GM13976 (cell line): ENCODE data around the gene ELMO1.

ENCODE experiments used
- DNase-seq: peaks from one replicate; pipeline ENCODE4 v3.0.0; 2012; ENCODE audit warnings: low spot score
- CTCF ChIP-seq: IDR thresholded peaks from 2 replicates; pipeline ENCODE4 v1.5.1; 2012; ENCODE audit warnings: borderline replicate concordance, mild to moderate bottlenecking; ENCODE audit not compliant: insufficient read depth; ENCODE audit errors: extremely low read depth, missing control alignments, control extremely low read depth
- in situ Hi-C: fragments of 300-500 bp; cut with MboI; formaldehyde crosslinking; loops from one replicate; pipeline ENCODE4 v1.12.0; 2022; ENCODE audit warnings: low sequenced_read_pairs, mixed read lengths, inconsistent platforms; ENCODE audit not compliant: unreplicated experiment

Gene ELMO1

GRCh38 chr7:37108615-37109014, 340.0 kb downstream of the ELMO1 start:
- no peak for TF ChIP-seq CTCF
- DNase-seq, result no peak
- in situ Hi-C loops, result no loop called here

GRCh38 chr7:37107047-37107750, 341.5 kb downstream of the ELMO1 start:
- no peak for DNase-seq
- TF ChIP-seq CTCF, result no peak
- in situ Hi-C loops, result no loop called here

- in situ Hi-C loops, result no loop called here
- DNase-seq, result no peak
- TF ChIP-seq CTCF, result no peak
Measured at GRCh38 chr7:37105762-37106161, 342.9 kb downstream of the ELMO1 start.

- DNase-seq, result no peak
- no peak for TF ChIP-seq CTCF
- in situ Hi-C loops, result no loop called here
Measured at GRCh38 chr7:37104822-37105518, 343.7 kb downstream of the ELMO1 start.

- DNase-seq, result no peak
- TF ChIP-seq CTCF, result no peak
- in situ Hi-C loops, result no loop called here
Measured at GRCh38 chr7:37102518-37103137, 346.0 kb downstream of the ELMO1 start.

- in situ Hi-C loops, result no loop called here
- no peak for TF ChIP-seq CTCF
- no peak for DNase-seq
Measured at GRCh38 chr7:37100735-37101331, 347.8 kb downstream of the ELMO1 start.
